CD4-positive, alpha-beta T cell (primary cell): ENCODE results near the gene ANKS1B. TPM values are rescaled to one million over a fixed set of nuclear protein-coding genes. Genes with fewer than 3 reads are reported as not detected.

Experiments used
- ATAC-seq: fragments of 200-7000 bp; cut with Tn5 transposase; one replicate; pipeline ENCODE4 v1.10.0; 2022; ENCODE audit warnings: mild to moderate bottlenecking; ENCODE audit not compliant: poor library complexity
- CTCF ChIA-PET: fragments of 350-600 bp; sonication (Branson Sonifier 250); formaldehyde crosslinking; loops from one replicate; lab custom pipeline; 2021; ENCODE audit warnings: antibody characterized with exemption, inconsistent platforms; lab: Charles Lee
- POLR2A ChIA-PET: fragments of 350-600 bp; sonication (Branson Sonifier 250); formaldehyde crosslinking; loops from one replicate; lab custom pipeline; 2021; ENCODE audit warnings: antibody characterized with exemption, inconsistent platforms; lab: Charles Lee
- DNase-seq, 14 experiments: peaks; one replicate each; pipeline ENCODE4 v3.0.0-alpha.2; 2013 to 2020; ENCODE audit warnings: mixed read lengths in 2 of 14
- H3K27ac ChIP-seq, 2 donors: one replicate each; pipeline versions ENCODE4 v1.5.1 to v1.7.0; 2013; ENCODE audit warnings: low read length in 2 of 2, low read depth in 1 of 2, mild to moderate bottlenecking in 1 of 2
- H3K27me3 ChIP-seq, 2 experiments: 1 replicate in 1 of 2; 2 replicates in 1 of 2; pipeline versions ENCODE4 v1.6.1 to v1.7.0; 2013; ENCODE audit warnings: low read length in 2 of 2, control low read depth in 1 of 2, mild to moderate bottlenecking in 1 of 2, moderate library complexity in 1 of 2; ENCODE audit not compliant: insufficient read depth in 2 of 2, control insufficient read depth in 1 of 2
- H3K36me3 ChIP-seq: one replicate; pipeline ENCODE4 v1.6.1; 2013; ENCODE audit warnings: low read length, control low read depth; ENCODE audit not compliant: insufficient read depth
- H3K4me1 ChIP-seq: one replicate; pipeline ENCODE4 v1.6.1; 2013; ENCODE audit warnings: low read length, control low read depth; ENCODE audit not compliant: insufficient read depth
- H3K4me3 ChIP-seq: one replicate; pipeline ENCODE4 v1.5.1; 2013; ENCODE audit warnings: mild to moderate bottlenecking, low read length, moderate library complexity
- H3K9me3 ChIP-seq, 2 experiments: 1 replicate in 1 of 2; 2 replicates in 1 of 2; pipeline versions ENCODE4 v1.6.1 to v1.7.0; 2013; ENCODE audit warnings: low read length in 2 of 2, mild to moderate bottlenecking in 2 of 2, control low read depth in 1 of 2, moderate library complexity in 1 of 2; ENCODE audit not compliant: control insufficient read depth in 1 of 2, insufficient read depth in 1 of 2
- H3K27ac Mint-ChIP-seq: one replicate; pipeline ENCODE4 v1.8.0; 2020; ENCODE audit warnings: mixed read lengths
- H3K27me3 Mint-ChIP-seq: one replicate; pipeline ENCODE4 v1.8.0; 2021; ENCODE audit warnings: mixed read lengths
- H3K36me3 Mint-ChIP-seq: one replicate; pipeline ENCODE4 v1.8.0; 2021; ENCODE audit warnings: low read depth, mixed read lengths
- H3K4me1 Mint-ChIP-seq: one replicate; pipeline ENCODE4 v1.8.0; 2021; ENCODE audit warnings: low read depth, mixed read lengths
- H3K4me3 Mint-ChIP-seq: one replicate; pipeline ENCODE4 v1.8.0; 2020; ENCODE audit warnings: mild to moderate bottlenecking, mixed read lengths
- H3K9me3 Mint-ChIP-seq: one replicate; pipeline ENCODE4 v1.8.0; 2020; ENCODE audit warnings: mixed read lengths
- CTCF ChIP-seq: fragments of 200-600 bp; IDR thresholded peaks from one replicate; pipeline ENCODE4 v1.8.0; 2022; ENCODE audit warnings: antibody characterized with exemption, mild to moderate bottlenecking
- intact Hi-C, 2 experiments: fragments of 100-400 bp; cut with DNase I in 1 of 2; cut with micrococcal nuclease in 1 of 2; formaldehyde crosslinking; loops; one replicate each; pipeline versions ENCODE4 v1.15.1 to v1.9.0; 2023 to 2025; cut with DNase I, micrococcal nuclease
- total RNA-seq, 174 experiments: library from RNA in 2 of 174; stranded (reverse) in 2 of 174; gene quantifications; one replicate each; pipeline ENCODE4 v1.2.3 and lab custom pipeline; 2021 to 2026

Gene ANKS1B
- total RNA-seq, 2 experiments from 2014 or later: 0.16 to 1.1 TPM

- H3K9me3 Mint-ChIP-seq: no peaks in the 10 kb centered on the region
- Histone ChIP-seq H3K27me3 (peaks cover 13 to 49% of the 10 kb centered on the region in 2 experiments), H3K4me1 (no peaks in the 10 kb centered on the region), H3K4me3 (no peak overlapping the region), H3K9me3 (no peaks in the 10 kb centered on the region), H3K36me3 (no peaks in the 10 kb centered on the region), H3K27ac (no peak overlapping the region)
- intact Hi-C loops: no loop called here
- ChIA-PET POLR2A (no interaction called here), CTCF (no interaction called here)
- no peaks in the 10 kb centered on the region for H3K36me3 Mint-ChIP-seq
- no peak for TF ChIP-seq CTCF
- H3K4me1 Mint-ChIP-seq: no peaks in the 10 kb centered on the region
- ATAC-seq (no peak), DNase-seq (no peak)
- H3K4me3 Mint-ChIP-seq: peak overlapping the region; percentile 12
- no peak overlapping the region for H3K27ac Mint-ChIP-seq
- peaks cover 75% of the 10 kb centered on the region for H3K27me3 Mint-ChIP-seq
Observed at GRCh38 chr12:99983456-99984258, 1.1 kb downstream of the ANKS1B start.

GRCh38 chr12:99981639-99982190, 3.0 kb downstream of the ANKS1B start:
- ATAC-seq (no peak), DNase-seq (no peak)
- no peaks in the 10 kb centered on the region for H3K36me3 Mint-ChIP-seq
- Histone ChIP-seq H3K36me3 (no peaks in the 10 kb centered on the region), H3K27ac (no peak overlapping the region), H3K9me3 (no peaks in the 10 kb centered on the region), H3K27me3 (peaks cover 13 to 49% of the 10 kb centered on the region in 2 experiments), H3K4me3 (no peak overlapping the region), H3K4me1 (no peaks in the 10 kb centered on the region)
- H3K4me1 Mint-ChIP-seq: no peaks in the 10 kb centered on the region
- POLR2A ChIA-PET: no interaction called here
- no peaks in the 10 kb centered on the region for H3K9me3 Mint-ChIP-seq
- H3K27me3 Mint-ChIP-seq: peaks cover 75% of the 10 kb centered on the region
- no peak overlapping the region for H3K27ac Mint-ChIP-seq
- intact Hi-C loops: no loop called here
- CTCF ChIA-PET: no interaction called here
- no peak for TF ChIP-seq CTCF
- no peak overlapping the region for H3K4me3 Mint-ChIP-seq

GRCh38 chr12:99979471-99979870, 5.3 kb downstream of the ANKS1B start:
- CTCF ChIA-PET: no interaction called here

More at GRCh38 chr12:99979471-99979870, 5.3 kb downstream of the ANKS1B start:
- Mint-ChIP-seq H3K9me3 (no peaks in the 10 kb centered on the region), H3K36me3 (no peaks in the 10 kb centered on the region), H3K27me3 (peaks cover 68% of the 10 kb centered on the region), H3K4me1 (no peaks in the 10 kb centered on the region), H3K4me3 (no peak overlapping the region), H3K27ac (no peak overlapping the region)
- no peak for TF ChIP-seq CTCF
- Histone ChIP-seq H3K27ac (no peak overlapping the region), H3K36me3 (no peaks in the 10 kb centered on the region), H3K9me3 (no peaks in the 10 kb centered on the region), H3K4me1 (no peaks in the 10 kb centered on the region), H3K27me3 (peaks cover 9 to 38% of the 10 kb centered on the region in 2 experiments), H3K4me3 (no peak overlapping the region)
- DNase-seq: no peak
- POLR2A ChIA-PET: no interaction called here
- intact Hi-C loops: no loop called here
- no peak for ATAC-seq
